H1 (cell line): ENCODE measurements around the gene SLC30A7. TPM values are rescaled to one million over a fixed set of nuclear protein-coding genes. Genes with fewer than 3 reads are reported as not detected.

ENCODE experiments used
- CTCF ChIA-PET: fragments of 300-600 bp; sonication (Branson Sonifier 250); formaldehyde crosslinking; loops from one replicate; lab custom pipeline; 2021; ENCODE audit not compliant: partially characterized antibody; lab: Charles Lee
- POLR2A ChIA-PET: fragments of 300-600 bp; sonication (Branson Sonifier 250); formaldehyde crosslinking; loops from one replicate; lab custom pipeline; 2021; ENCODE audit warnings: inconsistent platforms; ENCODE audit not compliant: partially characterized antibody; lab: Charles Lee
- DNase-seq, 2 experiments: peaks; one replicate each; pipeline versions ENCODE4 v3.0.0 to v3.0.0-alpha.2; 2010 to 2022; ENCODE audit warnings: low spot score in 2 of 2, low read depth in 1 of 2, mixed read lengths in 1 of 2
- FAIRE-seq: peaks from 2 replicates; lab custom pipeline; 2011; peaks lifted over from hg19 to GRCh38; lab: Jason Lieb, UNC
- H2AFZ ChIP-seq: 2 replicates; pipeline ENCODE4 v1.8.1; 2012; ENCODE audit warnings: low read length, inconsistent platforms
- H2AK5ac ChIP-seq: 2 replicates; pipeline ENCODE4 v1.6.1; 2013; ENCODE audit warnings: low read depth, low read length
- H2BK120ac ChIP-seq: replicated peaks from 2 replicates; pipeline ENCODE3; 2013; ENCODE audit warnings: low read depth, low read length, inconsistent platforms
- H2BK12ac ChIP-seq: 2 replicates; pipeline ENCODE4 v1.6.1; 2013; ENCODE audit warnings: low read depth, low read length
- H2BK15ac ChIP-seq: 2 replicates; pipeline ENCODE4 v1.6.1; 2013; ENCODE audit warnings: low read length
- H2BK20ac ChIP-seq: 2 replicates; pipeline ENCODE4 v1.6.1; 2013; ENCODE audit warnings: low read length
- H2BK5ac ChIP-seq: 2 replicates; pipeline ENCODE4 v1.6.1; 2013; ENCODE audit warnings: low read depth, low read length
- H3K14ac ChIP-seq: 2 replicates; pipeline ENCODE4 v1.6.1; 2013; ENCODE audit warnings: inconsistent platforms; ENCODE audit not compliant: insufficient read length
- H3K18ac ChIP-seq: 2 replicates; pipeline ENCODE4 v1.6.1; 2013; ENCODE audit warnings: low read length; ENCODE audit errors: extremely low read depth
- H3K23ac ChIP-seq: 2 replicates; pipeline ENCODE4 v1.6.1; 2013; ENCODE audit warnings: inconsistent platforms; ENCODE audit not compliant: insufficient read length
- H3K23me2 ChIP-seq: 2 replicates; pipeline ENCODE4 v1.6.1; 2013; ENCODE audit warnings: low read depth, low read length
- H3K27ac ChIP-seq: 2 replicates; pipeline ENCODE4 v1.6.1; 2011; ENCODE audit warnings: low read depth, low read length, inconsistent platforms
- H3K27me3 ChIP-seq, 4 experiments: replicated peaks in 1 of 4; 1 replicate in 1 of 4; 2 replicates in 3 of 4; pipeline versions ENCODE4 v1.6.1 to v1.8.1; 2011 to 2013; ENCODE audit warnings: low read length in 3 of 4, mild to moderate bottlenecking in 3 of 4, inconsistent platforms in 2 of 4, mixed read lengths in 2 of 4, moderate library complexity in 1 of 4; ENCODE audit not compliant: control insufficient read depth in 3 of 4, insufficient read depth in 3 of 4; ENCODE audit errors: extremely low read depth in 1 of 4
- H3K36me3 ChIP-seq, 4 experiments: 2 replicates each; pipeline versions ENCODE4 v1.6.1 to v1.8.1; 2011 to 2013; ENCODE audit warnings: mild to moderate bottlenecking in 4 of 4, low read length in 3 of 4, moderate library complexity in 2 of 4, control low read depth in 1 of 4, inconsistent platforms in 1 of 4; ENCODE audit not compliant: insufficient read depth in 4 of 4, control insufficient read depth in 2 of 4
- H3K4ac ChIP-seq: replicated peaks from 2 replicates; pipeline ENCODE3; 2013; ENCODE audit warnings: low read length, low read depth, mixed read lengths, inconsistent platforms; ENCODE audit not compliant: insufficient read length
- H3K4me1 ChIP-seq, 4 experiments: replicated peaks in 1 of 4; 1 replicate in 1 of 4; 2 replicates in 3 of 4; pipeline versions ENCODE4 v1.6.1 to v1.8.1; 2011 to 2013; ENCODE audit warnings: low read length in 3 of 4, inconsistent platforms in 2 of 4, mixed read lengths in 1 of 4; ENCODE audit not compliant: insufficient read depth in 4 of 4, control insufficient read depth in 3 of 4
- H3K4me2 ChIP-seq, 2 experiments: 2 replicates each; pipeline versions ENCODE4 v1.6.1 to v1.8.1; 2011 to 2013; ENCODE audit warnings: low read depth in 2 of 2, low read length in 2 of 2, control low read depth in 1 of 2, inconsistent platforms in 1 of 2, mild to moderate bottlenecking in 1 of 2; ENCODE audit not compliant: insufficient read depth in 1 of 2
- H3K4me3 ChIP-seq, 4 experiments: fragments of 200-600, 300-600 bp in 1 of 4; sonication (generic), shearing (Covaris generic), sonication (Bioruptor Twin) in 1 of 4; 2 replicates each; pipeline versions ENCODE4 v1.5.1 to v1.8.1; 2011 to 2016; ENCODE audit warnings: low read length in 4 of 4, low read depth in 3 of 4, control low read depth in 2 of 4, inconsistent platforms in 2 of 4, mild to moderate bottlenecking in 2 of 4, mixed read lengths in 1 of 4, moderate library complexity in 1 of 4; ENCODE audit not compliant: insufficient read depth in 2 of 4; ENCODE audit errors: extremely low read depth in 1 of 4
- H3K56ac ChIP-seq: replicated peaks from 2 replicates; pipeline ENCODE3; 2013; ENCODE audit warnings: low read depth, mild to moderate bottlenecking, mixed read lengths, low read length, inconsistent platforms; ENCODE audit not compliant: insufficient read length
- H3K79me1 ChIP-seq: 2 replicates; pipeline ENCODE4 v1.6.1; 2013; ENCODE audit warnings: low read depth, low read length, control low read depth
- H3K79me2 ChIP-seq, 2 experiments: 2 replicates each; pipeline versions ENCODE4 v1.6.1 to v1.8.1; 2012 to 2013; ENCODE audit warnings: low read length in 2 of 2, mild to moderate bottlenecking in 2 of 2, inconsistent platforms in 1 of 2; ENCODE audit not compliant: insufficient read depth in 2 of 2, control insufficient read depth in 1 of 2
- H3K9ac ChIP-seq, 4 experiments: replicated peaks in 1 of 4; 1 replicate in 1 of 4; 2 replicates in 3 of 4; pipeline versions ENCODE4 v1.6.1 to v1.8.1; 2011 to 2013; ENCODE audit warnings: low read depth in 3 of 4, low read length in 3 of 4, control low read depth in 2 of 4, mild to moderate bottlenecking in 2 of 4, moderate library complexity in 2 of 4, inconsistent platforms in 1 of 4; ENCODE audit errors: extremely low read depth in 1 of 4
- H3K9me3 ChIP-seq, 2 experiments: 2 replicates each; pipeline versions ENCODE4 v1.6.1 to v1.8.1; 2012 to 2013; ENCODE audit warnings: mild to moderate bottlenecking in 2 of 2, moderate library complexity in 2 of 2, control low read depth in 1 of 2, inconsistent platforms in 1 of 2, low read depth in 1 of 2, low read length in 1 of 2, mixed read lengths in 1 of 2; ENCODE audit not compliant: insufficient read depth in 2 of 2
- H4K20me1 ChIP-seq, 2 experiments: replicated peaks in 1 of 2; 2 replicates each; pipeline versions ENCODE3 to v1.8.1; 2011 to 2013; ENCODE audit warnings: inconsistent platforms in 2 of 2, low read length in 2 of 2, mild to moderate bottlenecking in 1 of 2; ENCODE audit not compliant: insufficient read depth in 2 of 2, control insufficient read depth in 1 of 2
- H4K5ac ChIP-seq: 2 replicates; pipeline ENCODE4 v1.6.1; 2013; ENCODE audit warnings: low read length, low read depth, mixed read lengths, inconsistent platforms; ENCODE audit not compliant: insufficient read length
- H4K8ac ChIP-seq: 2 replicates; pipeline ENCODE4 v1.8.0; 2013; ENCODE audit warnings: mild to moderate bottlenecking, moderate library complexity, low read length, inconsistent platforms; ENCODE audit not compliant: insufficient read depth; ENCODE audit errors: extremely low read depth
- H4K91ac ChIP-seq: replicated peaks from 2 replicates; pipeline ENCODE3; 2013; ENCODE audit warnings: low read length, mixed read lengths, inconsistent platforms; ENCODE audit not compliant: insufficient read length
- ATF3 ChIP-seq: IDR thresholded peaks from 2 replicates; pipeline ENCODE4 v1.6.1; 2011; ENCODE audit warnings: low read depth, mild to moderate bottlenecking, low read length; ENCODE audit not compliant: insufficient read depth
- BCL11A ChIP-seq, 2 experiments: IDR thresholded peaks; one replicate each; pipeline ENCODE4 v1.6.1; 2011; ENCODE audit warnings: low read depth in 2 of 2, low read length in 2 of 2, mild to moderate bottlenecking in 2 of 2
- CBX5 ChIP-seq: fragments of 300-800, 300-1000 bp; sonication (generic); IDR thresholded peaks from 2 replicates; pipeline ENCODE4 v1.7.1; 2016; ENCODE audit warnings: antibody characterized with exemption, low read length, low read depth
- CHD2 ChIP-seq: IDR thresholded peaks from 2 replicates; pipeline ENCODE4 v1.6.1; 2012; ENCODE audit warnings: low read length, improper control_type of control experiment
- CTBP2 ChIP-seq: IDR thresholded peaks from 2 replicates; pipeline ENCODE4 v1.7.0; 2011; ENCODE audit warnings: borderline replicate concordance, mild to moderate bottlenecking, moderate library complexity, mixed read lengths, low read length; ENCODE audit not compliant: insufficient read depth, insufficient read length
- EP300 ChIP-seq, 2 experiments: IDR thresholded peaks; 1 replicate in 1 of 2; 2 replicates in 1 of 2; pipeline ENCODE4 v1.6.1; 2011 to 2012; ENCODE audit warnings: low read depth in 2 of 2, low read length in 2 of 2, mild to moderate bottlenecking in 2 of 2, borderline replicate concordance in 1 of 2, inconsistent platforms in 1 of 2, moderate library complexity in 1 of 2
- EZH2 ChIP-seq: fragments of 200-600 bp; sonication (generic); IDR thresholded peaks from 2 replicates; pipeline ENCODE4 v1.7.1; 2012; ENCODE audit warnings: low read depth, mild to moderate bottlenecking, moderate library complexity, low read length, inconsistent platforms; ENCODE audit not compliant: severe bottlenecking
- JUND ChIP-seq: IDR thresholded peaks from 2 replicates; pipeline ENCODE4 v1.6.1; 2011; ENCODE audit warnings: mild to moderate bottlenecking, improper control_type of control experiment, low read length
- POU5F1 ChIP-seq: IDR thresholded peaks from 2 replicates; pipeline ENCODE4 v1.6.1; 2011; ENCODE audit warnings: low read depth, mild to moderate bottlenecking, low read length, moderate library complexity
- TCF12 ChIP-seq: IDR thresholded peaks from 2 replicates; pipeline ENCODE4 v1.6.1; 2011; ENCODE audit warnings: low read depth, mild to moderate bottlenecking, low read length
- TEAD4 ChIP-seq: IDR thresholded peaks from 2 replicates; pipeline ENCODE4 v1.6.1; 2012; ENCODE audit warnings: low read depth, low read length, inconsistent platforms, mixed read lengths
- USF2 ChIP-seq: IDR thresholded peaks from 2 replicates; pipeline ENCODE4 v1.6.1; 2011; ENCODE audit warnings: low read length, improper control_type of control experiment
- WGBS, 2 experiments: shearing (Covaris generic) in 1 of 2; methylation state at CpG; one replicate each; pipeline versions ENCODE4 v1.1.6 to v1.1.7; 2013 to 2015; ENCODE audit warnings: low lambda C conversion rate in 2 of 2, mixed read lengths in 2 of 2, inconsistent platforms in 1 of 2, low coverage in 1 of 2, missing lambda C conversion rate in 1 of 2; ENCODE audit not compliant: insufficient replicate concordance in 2 of 2, insufficient coverage in 1 of 2, insufficient read length in 1 of 2; ENCODE audit errors: extremely low coverage in 1 of 2, missing lambda C conversion rate in 1 of 2; 5-methylcytosine and 5-hydroxymethylcytosine counted together
- polyA plus RNA-seq, 7 experiments: library from polyadenylated mRNA; depleted of rRNA in 3 of 7; stranded (reverse) in 5 of 7; unstranded in 2 of 7; fragments of >200 nt in 5 of 7; fragments of 200-250 nt in 2 of 7; gene quantifications; 1 replicate in 5 of 7; 2 replicates in 1 of 7; 4 replicates in 1 of 7; pipeline versions ENCODE4 v1.2.1 to v1.2.3, GENCODE V29; 2011 to 2013; ENCODE audit warnings: missing spikeins in 2 of 7, mixed read lengths in 2 of 7
- total RNA-seq: library from RNA; stranded (reverse); fragmentation: NEBNext Ultra II Directional; extraction: Animal tissue kit (Norgen Biotek cat#: 25700); gene quantifications from 2 replicates; pipeline ENCODE4 v1.2.1, GENCODE V29; 2021

SLC30A7 gene
- total and polyA plus RNA-seq, 2 of the 8 experiments (the other 6 are each of a cell fraction or from before 2014, with no cell fraction given) = 5.5 to 22.1 TPM

- no peak overlapping the region for H3K9ac ChIP-seq
- H3K56ac ChIP-seq = no peak overlapping the region
- H3K27ac ChIP-seq = no peak overlapping the region
- H3K4me2 ChIP-seq = no peak overlapping the region
- no peak overlapping the region for H3K4me3 ChIP-seq
- H2AFZ ChIP-seq = no peak overlapping the region
- no peak for TF ChIP-seq CBX5
- TF ChIP-seq BCL11A (IDR thresholded peaks at IDR 0.05; ENCODE audit: low read depth in 2 of 2, low read length in 2 of 2) = no peak
- TF ChIP-seq ATF3 = no peak
- TF ChIP-seq USF2 = no peak
- no peak for TF ChIP-seq JUND
- TF ChIP-seq EZH2 = no peak
- TF ChIP-seq TEAD4 = no peak
- TF ChIP-seq POU5F1 = no peak
- no peak for TF ChIP-seq TCF12
- TF ChIP-seq CTBP2 = no peak
- TF ChIP-seq CHD2 = no peak
- TF ChIP-seq EP300 (IDR thresholded peaks at IDR 0.05; ENCODE audit: borderline replicate concordance in 1 of 2, low read depth in 2 of 2, low read length in 2 of 2) = no peak
- H2BK20ac ChIP-seq = no peak overlapping the region
- H3K79me2 ChIP-seq = no peaks in the 10 kb centered on the region
- no peaks in the 10 kb centered on the region for H4K20me1 ChIP-seq
- H3K18ac ChIP-seq = no peak overlapping the region
- H4K5ac ChIP-seq = no peak overlapping the region
- ChIA-PET CTCF (no interaction called here), POLR2A (no interaction called here)
- H3K4me1 ChIP-seq = peaks cover 0 to 4% (median 0%) of the 10 kb centered on the region in 4 experiments; a peak in 1 of 7 replicates
- no peak overlapping the region for H3K14ac ChIP-seq
- H3K9me3 ChIP-seq = no peaks in the 10 kb centered on the region
- H4K8ac ChIP-seq = no peak overlapping the region
- no peak overlapping the region for H2BK12ac ChIP-seq
- H2AK5ac ChIP-seq = no peak overlapping the region
- DNase-seq (no peak), FAIRE-seq (no peak)
- H3K23ac ChIP-seq = no peak overlapping the region
- no peak overlapping the region for H2BK15ac ChIP-seq
- H3K23me2 ChIP-seq = no peaks in the 10 kb centered on the region
- H3K79me1 ChIP-seq = no peaks in the 10 kb centered on the region
- H2BK5ac ChIP-seq = no peak overlapping the region
- H2BK120ac ChIP-seq = no peak overlapping the region
- WGBS, 2 experiments = 100% methylated on average over 1 of the region's 1 CpG; no CpG with 5 or more reads in 1 of the 2 experiments
- H3K36me3 ChIP-seq = peaks cover 0 to 28% (median 9%) of the 10 kb centered on the region in 4 experiments; a peak in 6 of 8 replicates
- no peak overlapping the region for H4K91ac ChIP-seq
- H3K27me3 ChIP-seq = no peaks in the 10 kb centered on the region
- H3K4ac ChIP-seq = no peak overlapping the region
Measured at GRCh38 chr1:100998426-100998825, 102.5 kb downstream of the SLC30A7 start.
